Skin epidermis (tissue), 12 donors: ENCODE results near the gene BTBD9.

Source experiments
- H3K27ac ChIP-seq, 21 experiments: fragments of 200-600 bp; sonication (generic) in 11 of 21; one replicate each; pipeline ENCODE4 v1.5.0; 2020; ENCODE audit warnings: mild to moderate bottlenecking in 3 of 21, inconsistent platforms in 2 of 21, moderate library complexity in 2 of 21
- H3K4me3 ChIP-seq, 7 experiments: fragments of 200-600 bp; sonication (generic) in 2 of 7; one replicate each; pipeline ENCODE4 v1.5.0; 2020; ENCODE audit warnings: inconsistent platforms in 2 of 7, mild to moderate bottlenecking in 2 of 7, moderate library complexity in 1 of 7

Gene BTBD9

GRCh38 chr6:38152620-38153019, 487.1 kb downstream of the BTBD9 start:
- no peak overlapping the region for H3K4me3 ChIP-seq
- no peak overlapping the region for H3K27ac ChIP-seq

- Histone ChIP-seq H3K4me3 (no peak overlapping the region), H3K27ac (no peak overlapping the region)
Measured at GRCh38 chr6:38151580-38152500, 487.9 kb downstream of the BTBD9 start.

- Histone ChIP-seq H3K27ac (no peak overlapping the region), H3K4me3 (no peak overlapping the region)
Measured at GRCh38 chr6:38150681-38151296, 488.9 kb downstream of the BTBD9 start.

- Histone ChIP-seq H3K27ac (no peak overlapping the region), H3K4me3 (no peak overlapping the region)
Measured at GRCh38 chr6:38150021-38150420, 489.7 kb downstream of the BTBD9 start.

GRCh38 chr6:38149531-38149930, 490.2 kb downstream of the BTBD9 start:
- Histone ChIP-seq H3K4me3 (no peak overlapping the region), H3K27ac (no peak overlapping the region)

- no peak overlapping the region for H3K27ac ChIP-seq
Measured at GRCh38 chr6:38148606-38149005, 491.1 kb downstream of the BTBD9 start.

GRCh38 chr6:38146734-38147027, 493.0 kb downstream of the BTBD9 start:
- no peak overlapping the region for H3K4me3 ChIP-seq
- no peak overlapping the region for H3K27ac ChIP-seq

More at GRCh38 chr6:38148606-38149005, 491.1 kb downstream of the BTBD9 start:
- H3K4me3 ChIP-seq: no peak overlapping the region

GRCh38 chr6:38146021-38146733, 493.6 kb downstream of the BTBD9 start:
- H3K4me3 ChIP-seq: no peak overlapping the region
- no peak overlapping the region for H3K27ac ChIP-seq

- Histone ChIP-seq H3K27ac (no peak overlapping the region), H3K4me3 (no peak overlapping the region)
Measured at GRCh38 chr6:38144365-38144945, 495.3 kb downstream of the BTBD9 start.

GRCh38 chr6:38143191-38144150, 496.3 kb downstream of the BTBD9 start:
- no peak overlapping the region for H3K27ac ChIP-seq
- H3K4me3 ChIP-seq: no peak overlapping the region

GRCh38 chr6:38142178-38142902, 497.4 kb downstream of the BTBD9 start:
- no peak overlapping the region for H3K27ac ChIP-seq
- no peak overlapping the region for H3K4me3 ChIP-seq

- no peak overlapping the region for H3K4me3 ChIP-seq
- H3K27ac ChIP-seq: no peak overlapping the region
Measured at GRCh38 chr6:38141716-38142115, 498.0 kb downstream of the BTBD9 start.

- no peak overlapping the region for H3K27ac ChIP-seq
Measured at GRCh38 chr6:38141085-38141484, 498.6 kb downstream of the BTBD9 start.

GRCh38 chr6:38138374-38138773, 501.4 kb downstream of the BTBD9 start:
- H3K27ac ChIP-seq: no peak overlapping the region
- no peak overlapping the region for H3K4me3 ChIP-seq

More at GRCh38 chr6:38141085-38141484, 498.6 kb downstream of the BTBD9 start:
- no peak overlapping the region for H3K4me3 ChIP-seq

- no peak overlapping the region for H3K27ac ChIP-seq
- no peak overlapping the region for H3K4me3 ChIP-seq
Measured at GRCh38 chr6:38137608-38138265, 502.0 kb downstream of the BTBD9 start.

- H3K27ac ChIP-seq: no peak overlapping the region
Measured at GRCh38 chr6:38136547-38136946, 503.2 kb downstream of the BTBD9 start.

GRCh38 chr6:38134704-38135088, 505.0 kb downstream of the BTBD9 start:
- Histone ChIP-seq H3K27ac (no peak overlapping the region), H3K4me3 (no peak overlapping the region)

More at GRCh38 chr6:38136547-38136946, 503.2 kb downstream of the BTBD9 start:
- H3K4me3 ChIP-seq: no peak overlapping the region
